Measurements from ENCODE around the gene SNTB2.

DNA sequence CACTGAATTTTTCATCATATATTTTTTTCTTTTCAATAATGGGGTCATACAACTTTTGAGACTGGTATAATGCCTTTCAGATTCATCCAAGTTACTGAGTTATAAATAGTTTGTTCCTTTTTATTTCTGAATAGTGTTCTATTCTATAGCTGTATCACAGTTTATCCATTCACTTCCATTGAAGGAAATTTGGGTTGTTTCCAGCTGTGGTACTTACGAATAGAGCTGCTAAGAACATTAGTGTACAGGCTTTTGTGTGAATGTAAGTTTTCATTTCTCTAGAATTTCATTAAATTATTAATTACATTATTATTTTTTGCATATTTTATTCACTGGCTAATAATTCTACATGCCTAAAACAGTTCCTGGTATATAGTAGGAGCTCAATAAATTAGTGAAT is 52.9 kb downstream of the SNTB2 start:
- TF ChIP-seq, protein P1, sequence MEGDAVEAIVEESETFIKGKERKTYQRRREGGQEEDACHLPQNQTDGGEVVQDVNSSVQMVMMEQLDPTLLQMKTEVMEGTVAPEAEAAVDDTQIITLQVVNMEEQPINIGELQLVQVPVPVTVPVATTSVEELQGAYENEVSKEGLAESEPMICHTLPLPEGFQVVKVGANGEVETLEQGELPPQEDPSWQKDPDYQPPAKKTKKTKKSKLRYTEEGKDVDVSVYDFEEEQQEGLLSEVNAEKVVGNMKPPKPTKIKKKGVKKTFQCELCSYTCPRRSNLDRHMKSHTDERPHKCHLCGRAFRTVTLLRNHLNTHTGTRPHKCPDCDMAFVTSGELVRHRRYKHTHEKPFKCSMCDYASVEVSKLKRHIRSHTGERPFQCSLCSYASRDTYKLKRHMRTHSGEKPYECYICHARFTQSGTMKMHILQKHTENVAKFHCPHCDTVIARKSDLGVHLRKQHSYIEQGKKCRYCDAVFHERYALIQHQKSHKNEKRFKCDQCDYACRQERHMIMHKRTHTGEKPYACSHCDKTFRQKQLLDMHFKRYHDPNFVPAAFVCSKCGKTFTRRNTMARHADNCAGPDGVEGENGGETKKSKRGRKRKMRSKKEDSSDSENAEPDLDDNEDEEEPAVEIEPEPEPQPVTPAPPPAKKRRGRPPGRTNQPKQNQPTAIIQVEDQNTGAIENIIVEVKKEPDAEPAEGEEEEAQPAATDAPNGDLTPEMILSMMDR (IDR thresholded peaks at IDR 0.05), result no peak
- TF ChIP-seq EZH2 (IDR thresholded peaks at IDR 0.05) (no peak), EZH2phosphoT487 (IDR thresholded peaks at IDR 0.05) (no peak)
